Epithelial cell of esophagus (primary cell): ENCODE data around the gene CPT1B.
A peak's percentile ranks its signal among the peaks of the same experiment; 100 is the strongest.

ENCODE experiments used
- DNase-seq: peaks from one replicate; pipeline ENCODE4 v3.0.0; 2010; ENCODE audit warnings: low read depth
- H3K4me3 ChIP-seq: 2 replicates; pipeline ENCODE4 v1.5.1; 2011; ENCODE audit warnings: mild to moderate bottlenecking, low read length, control low read depth
- TF ChIP-seq, protein P1 (sequence below): IDR thresholded peaks from 2 replicates; pipeline ENCODE4 v1.5.1; 2011; ENCODE audit warnings: low read depth, mild to moderate bottlenecking, low read length, control low read depth, inconsistent platforms; ENCODE audit not compliant: insufficient read depth; ENCODE audit errors: missing control alignments

Gene CPT1B

DNA sequence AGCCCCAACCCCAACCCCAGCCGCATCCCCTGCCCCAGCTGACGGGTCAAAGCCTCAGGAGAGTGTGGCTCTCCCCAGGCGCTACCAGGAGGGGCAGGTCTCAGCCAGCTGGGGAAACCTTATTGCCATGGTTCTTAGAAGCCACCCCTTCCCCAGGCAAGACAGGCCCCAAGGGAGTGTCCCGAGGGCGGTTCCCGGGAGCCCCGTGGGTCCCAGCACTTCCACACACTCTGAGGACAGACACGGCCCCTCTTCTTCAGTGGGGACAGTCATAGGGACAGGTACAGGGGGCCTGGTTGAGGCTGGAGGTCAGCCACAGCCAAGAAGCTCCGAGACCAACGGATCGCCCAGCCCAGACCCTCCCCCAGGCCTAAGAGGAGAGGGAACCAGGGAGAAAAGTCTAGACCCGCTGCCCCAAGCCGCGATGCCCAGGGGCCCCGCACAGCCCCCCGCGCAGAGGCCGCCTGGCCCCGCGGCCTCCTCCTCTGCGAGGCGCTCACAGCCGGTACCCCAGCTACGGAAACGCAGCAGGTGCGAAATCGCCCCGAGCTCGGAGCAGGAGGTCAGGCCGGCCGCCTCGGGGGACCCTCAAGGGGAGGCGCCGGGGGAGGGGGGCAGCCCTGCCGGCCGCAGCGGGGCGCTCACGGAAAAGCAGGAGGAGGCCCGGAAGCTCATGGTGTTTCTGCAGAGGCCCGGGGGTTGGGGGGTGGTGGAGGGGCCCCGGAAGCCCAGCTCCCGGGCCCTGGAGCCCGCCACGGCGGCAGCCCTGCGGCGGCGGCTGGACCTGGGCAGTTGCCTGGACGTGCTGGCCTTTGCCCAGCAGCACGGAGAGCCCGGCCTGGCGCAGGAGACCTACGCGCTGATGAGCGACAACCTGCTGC, 29.9 kb downstream of the CPT1B start:
- DNase-seq = no peak
- H3K4me3 ChIP-seq = no peak overlapping the region
- TF ChIP-seq, protein P1, sequence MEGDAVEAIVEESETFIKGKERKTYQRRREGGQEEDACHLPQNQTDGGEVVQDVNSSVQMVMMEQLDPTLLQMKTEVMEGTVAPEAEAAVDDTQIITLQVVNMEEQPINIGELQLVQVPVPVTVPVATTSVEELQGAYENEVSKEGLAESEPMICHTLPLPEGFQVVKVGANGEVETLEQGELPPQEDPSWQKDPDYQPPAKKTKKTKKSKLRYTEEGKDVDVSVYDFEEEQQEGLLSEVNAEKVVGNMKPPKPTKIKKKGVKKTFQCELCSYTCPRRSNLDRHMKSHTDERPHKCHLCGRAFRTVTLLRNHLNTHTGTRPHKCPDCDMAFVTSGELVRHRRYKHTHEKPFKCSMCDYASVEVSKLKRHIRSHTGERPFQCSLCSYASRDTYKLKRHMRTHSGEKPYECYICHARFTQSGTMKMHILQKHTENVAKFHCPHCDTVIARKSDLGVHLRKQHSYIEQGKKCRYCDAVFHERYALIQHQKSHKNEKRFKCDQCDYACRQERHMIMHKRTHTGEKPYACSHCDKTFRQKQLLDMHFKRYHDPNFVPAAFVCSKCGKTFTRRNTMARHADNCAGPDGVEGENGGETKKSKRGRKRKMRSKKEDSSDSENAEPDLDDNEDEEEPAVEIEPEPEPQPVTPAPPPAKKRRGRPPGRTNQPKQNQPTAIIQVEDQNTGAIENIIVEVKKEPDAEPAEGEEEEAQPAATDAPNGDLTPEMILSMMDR = no peak

DNA sequence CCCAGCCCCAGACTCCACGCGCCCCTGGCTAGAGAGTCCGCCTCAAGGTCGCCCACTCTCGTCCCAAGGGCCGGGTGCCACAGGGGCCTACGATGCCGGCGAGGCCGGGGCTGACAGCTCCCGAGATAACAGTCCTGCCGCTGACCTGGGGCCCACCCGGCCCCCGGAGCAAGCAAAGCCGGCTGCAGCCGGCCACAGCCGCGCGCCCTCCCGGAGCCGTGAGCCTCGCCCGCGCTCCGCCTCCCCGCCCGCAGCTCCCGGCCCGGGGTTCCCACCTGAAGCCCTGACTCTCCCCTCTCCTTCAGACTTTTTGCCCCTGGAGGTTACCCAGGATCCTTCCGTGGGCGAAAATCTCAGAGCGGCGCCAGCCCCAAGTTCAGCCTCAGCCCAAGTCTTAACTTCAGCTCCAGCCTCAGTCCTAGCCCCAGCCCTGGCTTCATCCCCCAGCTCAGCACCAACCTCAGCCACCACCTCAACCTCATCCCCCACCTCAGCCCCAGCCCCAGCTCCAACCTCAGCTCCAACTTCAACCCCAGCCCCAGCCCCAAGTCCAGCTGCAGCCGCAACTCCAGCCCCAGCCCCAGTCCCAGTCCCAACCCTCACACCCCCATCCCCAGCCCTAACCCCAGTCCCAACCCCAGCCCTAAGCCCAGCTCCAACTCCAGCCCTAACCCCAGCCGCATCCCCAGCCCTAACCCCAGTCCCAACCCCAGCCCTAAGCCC, 30.8 kb downstream of the CPT1B start:
- DNase-seq = no peak
- TF ChIP-seq, protein P1 = no peak
- no peak overlapping the region for H3K4me3 ChIP-seq

DNA sequence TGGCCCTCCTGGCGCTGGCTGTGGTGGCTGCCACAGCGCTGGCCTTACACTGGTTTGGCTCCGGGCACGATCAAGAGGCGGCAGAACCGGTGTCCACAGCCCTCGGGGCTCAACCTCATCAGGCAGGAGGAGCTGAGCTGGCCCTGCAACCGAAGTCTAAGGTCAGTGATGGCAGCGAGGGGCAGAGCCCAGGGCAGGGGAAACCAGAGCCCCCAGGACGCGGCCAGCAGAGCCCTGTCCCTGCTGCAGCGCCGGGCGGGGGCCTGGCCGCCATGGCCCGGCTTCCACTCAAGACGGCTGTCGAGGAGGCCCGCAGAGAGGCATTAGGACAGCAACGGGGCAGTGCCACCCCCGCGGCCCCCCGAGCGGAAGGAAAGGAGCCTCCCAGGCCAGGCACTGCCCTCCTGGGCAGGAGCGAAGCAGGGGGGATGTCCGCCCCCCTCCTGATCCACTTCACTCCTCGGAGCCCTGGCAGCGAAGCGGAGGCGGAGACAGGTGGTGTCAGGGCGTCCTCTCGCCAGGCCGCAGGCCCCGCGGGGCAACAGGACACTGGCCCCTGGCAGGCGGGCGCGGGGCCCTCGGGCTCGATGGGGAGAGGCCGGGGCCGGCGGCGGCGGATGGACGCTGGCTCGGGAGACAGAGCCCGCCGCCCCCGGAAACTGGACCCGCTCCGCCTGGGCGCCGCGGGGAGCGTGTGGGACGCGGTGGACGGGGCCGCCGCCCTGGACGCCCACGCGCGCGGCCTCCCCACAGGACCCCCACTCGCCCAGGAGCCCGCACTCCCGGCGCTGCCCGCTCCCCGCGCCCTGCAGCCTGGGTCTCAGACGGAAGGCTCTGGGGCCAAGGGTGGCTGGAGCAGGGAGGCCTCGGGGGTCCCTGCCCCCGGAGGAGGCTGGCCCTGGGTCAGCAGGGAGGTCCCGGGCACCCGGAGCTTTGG, 31.6 kb downstream of the CPT1B start:
- DNase-seq = no peak
- TF ChIP-seq, protein P1 = no peak

GRCh38 chr22:50545522-50546325, 32.5 kb downstream of the CPT1B start, which contains the start of gene KLHDC7B:
KLHDC7B (plus strand) TSS chr22:50545899; CDS start chr22:50546244, 345 bp downstream.
- no peak for DNase-seq
- H3K4me3 ChIP-seq = no peak within 1 kb of the TSS
- TF ChIP-seq, protein P1 = peak; percentile 5

More for the DNA sequence above, 31.6 kb downstream of the CPT1B start:
- H3K4me3 ChIP-seq = no peak overlapping the region

DNA sequence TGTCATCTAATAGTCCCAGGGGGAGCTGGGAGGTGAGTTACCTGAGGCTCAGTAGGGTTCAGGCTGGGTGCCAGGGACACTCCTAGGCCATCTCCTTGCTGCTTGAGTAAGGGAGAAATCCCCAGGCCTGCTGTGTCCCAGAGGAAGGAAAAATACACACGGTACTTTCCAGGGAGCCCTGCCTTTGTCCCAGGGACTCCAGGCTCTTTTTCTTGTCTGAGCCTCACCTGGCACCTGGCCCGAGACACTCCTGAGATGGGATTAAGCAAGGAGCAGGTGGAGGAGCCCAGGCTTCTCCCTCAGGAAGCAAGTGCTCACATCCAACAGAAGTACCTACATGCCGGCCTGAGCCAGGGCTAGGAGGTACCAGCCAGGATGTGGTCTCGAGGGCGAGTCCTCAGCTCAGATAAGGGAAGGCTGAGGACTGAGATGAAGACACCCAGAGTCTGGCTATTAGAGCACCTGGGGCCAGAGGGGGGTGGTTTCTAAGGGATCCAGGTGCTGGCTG, 33.4 kb downstream of the CPT1B start:
- DNase-seq = peak; percentile 93
- H3K4me3 ChIP-seq = peak overlapping the region; percentile 19
- TF ChIP-seq, protein P1 = no peak
